Endothelial cell (in vitro differentiated cells): ENCODE results near the gene PRKCA. TPM values are rescaled to one million over a fixed set of nuclear protein-coding genes. Genes with fewer than 3 reads are reported as not detected.

Source experiments
- DNase-seq: peaks from one replicate; pipeline ENCODE4 v3.0.0; 2021; ENCODE audit warnings: low spot score
- H3K27ac Mint-ChIP-seq: one replicate; pipeline ENCODE4 v1.8.0; 2021; ENCODE audit warnings: mixed read lengths, inconsistent platforms; ENCODE audit not compliant: unreplicated experiment
- H3K27me3 Mint-ChIP-seq: one replicate; pipeline ENCODE4 v1.8.0; 2021; ENCODE audit warnings: mild to moderate bottlenecking, moderate library complexity, mixed read lengths, inconsistent platforms; ENCODE audit not compliant: unreplicated experiment
- H3K36me3 Mint-ChIP-seq: one replicate; pipeline ENCODE4 v1.8.0; 2021; ENCODE audit warnings: mild to moderate bottlenecking, low read depth, mixed read lengths, inconsistent platforms; ENCODE audit not compliant: unreplicated experiment
- H3K4me1 Mint-ChIP-seq: one replicate; pipeline ENCODE4 v1.8.0; 2021; ENCODE audit warnings: mild to moderate bottlenecking, mixed read lengths, inconsistent platforms; ENCODE audit not compliant: unreplicated experiment
- H3K4me3 Mint-ChIP-seq: one replicate; pipeline ENCODE4 v1.8.0; 2021; ENCODE audit warnings: mild to moderate bottlenecking, mixed read lengths, inconsistent platforms; ENCODE audit not compliant: unreplicated experiment
- H3K9me3 Mint-ChIP-seq: one replicate; pipeline ENCODE4 v1.8.0; 2021; ENCODE audit warnings: mixed read lengths, inconsistent platforms; ENCODE audit not compliant: unreplicated experiment
- total RNA-seq: library from RNA; stranded (reverse); fragmentation: NEBNext Ultra II Directional; extraction: Animal tissue kit (Norgen Biotek cat#: 25700); gene quantifications from one replicate; pipeline ENCODE4 v1.2.1, GENCODE V29; 2021; ENCODE audit not compliant: unreplicated experiment
- TF ChIP-seq, protein P1 (sequence below): fragments of 200-600 bp; sonication (generic); IDR thresholded peaks from one replicate; pipeline ENCODE4 v1.5.0; 2021; ENCODE audit warnings: antibody characterized with exemption; ENCODE audit not compliant: unreplicated experiment

Gene PRKCA
- total RNA-seq, 1 donor from 2014 or later: 2.1 TPM

DNA sequence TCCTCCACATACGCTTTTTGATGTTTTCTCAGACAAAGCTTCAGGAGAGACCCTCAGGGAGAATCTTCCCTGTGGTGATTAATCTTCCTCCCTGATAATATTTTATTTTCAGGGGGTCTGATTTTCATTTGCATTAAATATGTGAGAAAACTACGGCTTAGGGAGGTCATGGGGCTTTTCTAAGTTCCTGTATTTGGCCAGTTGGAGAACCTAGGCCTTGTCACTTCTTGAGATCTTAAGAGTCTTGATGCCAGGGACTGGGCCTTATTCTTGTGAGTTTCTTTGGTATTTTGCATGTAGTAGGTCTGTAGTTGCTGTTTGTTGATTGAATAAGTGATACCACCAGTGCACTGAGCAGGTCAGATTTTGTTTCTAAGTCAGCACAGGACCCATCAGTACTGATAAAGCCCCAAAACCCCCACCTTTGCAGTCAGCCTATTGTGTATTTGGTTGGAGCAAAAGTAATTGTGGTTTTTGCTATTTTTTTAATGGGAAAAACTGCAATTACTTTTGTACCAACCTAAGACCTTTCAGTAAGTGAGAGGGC, 130.1 kb downstream of the PRKCA start:
- H3K36me3 Mint-ChIP-seq: no peaks in the 10 kb centered on the region
- no peak for DNase-seq
- no peak overlapping the region for H3K4me3 Mint-ChIP-seq
- H3K4me1 Mint-ChIP-seq: peaks cover 2% of the 10 kb centered on the region
- H3K27ac Mint-ChIP-seq: no peak overlapping the region
- H3K27me3 Mint-ChIP-seq: peaks cover 1% of the 10 kb centered on the region
- TF ChIP-seq, protein P1, sequence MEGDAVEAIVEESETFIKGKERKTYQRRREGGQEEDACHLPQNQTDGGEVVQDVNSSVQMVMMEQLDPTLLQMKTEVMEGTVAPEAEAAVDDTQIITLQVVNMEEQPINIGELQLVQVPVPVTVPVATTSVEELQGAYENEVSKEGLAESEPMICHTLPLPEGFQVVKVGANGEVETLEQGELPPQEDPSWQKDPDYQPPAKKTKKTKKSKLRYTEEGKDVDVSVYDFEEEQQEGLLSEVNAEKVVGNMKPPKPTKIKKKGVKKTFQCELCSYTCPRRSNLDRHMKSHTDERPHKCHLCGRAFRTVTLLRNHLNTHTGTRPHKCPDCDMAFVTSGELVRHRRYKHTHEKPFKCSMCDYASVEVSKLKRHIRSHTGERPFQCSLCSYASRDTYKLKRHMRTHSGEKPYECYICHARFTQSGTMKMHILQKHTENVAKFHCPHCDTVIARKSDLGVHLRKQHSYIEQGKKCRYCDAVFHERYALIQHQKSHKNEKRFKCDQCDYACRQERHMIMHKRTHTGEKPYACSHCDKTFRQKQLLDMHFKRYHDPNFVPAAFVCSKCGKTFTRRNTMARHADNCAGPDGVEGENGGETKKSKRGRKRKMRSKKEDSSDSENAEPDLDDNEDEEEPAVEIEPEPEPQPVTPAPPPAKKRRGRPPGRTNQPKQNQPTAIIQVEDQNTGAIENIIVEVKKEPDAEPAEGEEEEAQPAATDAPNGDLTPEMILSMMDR: no peak
- no peaks in the 10 kb centered on the region for H3K9me3 Mint-ChIP-seq

DNA sequence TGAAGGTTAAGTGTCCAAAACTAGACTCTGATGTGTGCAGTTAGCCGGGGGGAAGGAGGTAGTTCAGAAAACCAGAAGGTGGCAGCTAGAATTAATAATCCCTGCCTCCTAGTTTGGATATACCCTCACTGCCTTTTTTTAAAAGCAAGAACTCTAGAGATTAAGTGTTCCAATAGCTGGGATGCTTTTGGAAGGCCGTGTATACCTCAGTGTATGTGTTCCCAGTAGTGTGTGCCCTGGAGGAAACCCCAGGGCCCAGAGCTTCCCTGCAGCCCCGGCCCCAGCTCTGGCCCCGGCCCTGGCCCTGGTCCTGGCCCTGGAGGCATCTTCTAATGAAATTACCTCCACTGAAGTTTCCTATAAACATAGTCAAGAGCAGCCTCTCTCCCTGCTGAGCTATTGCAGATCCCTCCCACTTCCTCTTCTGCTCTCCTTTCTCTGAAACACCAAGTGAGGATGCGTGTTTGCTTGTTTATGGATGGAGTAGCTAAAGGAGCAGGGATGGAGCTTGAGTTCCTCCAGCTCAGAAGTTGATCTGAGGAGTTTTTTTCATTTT, 130.7 kb downstream of the PRKCA start:
- Mint-ChIP-seq H3K27ac (no peak overlapping the region), H3K4me3 (no peak overlapping the region), H3K36me3 (no peaks in the 10 kb centered on the region), H3K27me3 (peaks cover 1% of the 10 kb centered on the region), H3K9me3 (no peaks in the 10 kb centered on the region), H3K4me1 (peaks cover 2% of the 10 kb centered on the region)
- TF ChIP-seq, protein P1: no peak
- no peak for DNase-seq

DNA sequence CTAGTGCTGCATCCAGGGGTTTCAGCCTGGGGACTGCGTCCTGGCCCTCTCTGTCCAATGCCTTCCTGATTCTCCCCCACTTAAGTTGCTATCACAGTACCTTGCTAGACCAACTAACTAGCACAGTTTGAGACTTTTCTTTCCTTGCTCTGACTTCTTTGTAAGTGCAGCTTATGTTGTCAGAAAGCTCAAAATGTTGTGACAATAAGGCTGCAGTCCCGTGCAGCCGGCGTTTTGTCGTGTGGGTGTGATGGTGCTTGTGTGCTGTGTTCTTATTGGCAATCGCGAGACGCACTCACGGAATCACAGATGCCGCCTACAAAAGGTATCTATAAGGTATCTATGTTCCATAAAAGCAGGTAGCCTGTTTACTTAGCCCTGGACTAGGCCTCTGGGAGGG, 132.8 kb downstream of the PRKCA start:
- Mint-ChIP-seq H3K36me3 (no peaks in the 10 kb centered on the region), H3K27ac (no peak overlapping the region), H3K4me3 (no peak overlapping the region), H3K27me3 (peaks cover 1% of the 10 kb centered on the region), H3K9me3 (no peaks in the 10 kb centered on the region), H3K4me1 (peaks cover 6% of the 10 kb centered on the region)
- TF ChIP-seq, protein P1: no peak
- DNase-seq: no peak

DNA sequence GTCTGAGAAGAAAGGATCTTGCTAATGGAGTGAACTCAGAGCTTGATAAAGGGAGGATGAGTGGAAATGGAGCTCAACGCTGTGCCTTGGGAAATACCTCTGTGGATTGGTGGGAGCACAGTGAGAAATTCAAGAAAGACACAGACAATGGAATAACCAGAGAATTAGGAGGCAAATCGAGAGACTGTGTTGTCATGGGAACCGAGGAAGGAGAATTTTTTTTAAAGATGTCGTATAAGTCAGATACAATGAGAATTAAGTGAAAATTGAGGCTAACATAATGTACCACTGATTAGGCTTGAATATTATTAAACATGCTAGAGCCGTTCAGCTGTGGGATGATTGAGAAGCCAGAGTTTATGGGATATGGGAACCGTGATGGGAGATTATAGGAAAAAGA, 134.2 kb downstream of the PRKCA start:
- Mint-ChIP-seq H3K4me3 (no peak overlapping the region), H3K9me3 (no peaks in the 10 kb centered on the region), H3K4me1 (peaks cover 8% of the 10 kb centered on the region), H3K27ac (no peak overlapping the region), H3K36me3 (no peaks in the 10 kb centered on the region), H3K27me3 (peaks cover 1% of the 10 kb centered on the region)
- TF ChIP-seq, protein P1: no peak
- no peak for DNase-seq

DNA sequence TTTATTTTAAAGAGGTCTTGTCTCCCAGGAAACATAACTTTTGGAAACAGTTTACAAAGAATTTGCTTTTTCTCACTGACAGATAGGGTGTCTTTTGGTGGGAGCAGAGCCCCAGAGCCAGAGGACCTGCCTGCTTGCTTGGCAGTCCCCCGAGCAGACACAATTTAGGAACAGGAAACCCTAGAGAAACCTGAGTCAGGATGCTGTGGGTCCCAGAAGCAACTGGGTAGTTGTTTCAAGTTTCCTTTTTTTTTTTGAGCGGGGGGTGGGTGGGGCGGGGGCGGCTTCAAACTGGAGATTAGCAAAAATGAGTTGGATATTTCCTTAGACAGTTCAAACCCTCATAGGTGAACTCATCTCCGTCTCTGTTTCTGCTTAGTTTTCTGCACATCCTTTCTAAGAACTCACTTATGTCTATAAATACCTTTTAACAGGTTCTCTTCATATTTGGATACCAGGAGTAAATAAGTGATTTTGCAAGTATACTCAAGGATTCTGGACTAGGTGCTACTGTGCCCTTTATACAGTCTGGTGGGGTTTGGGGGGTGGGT, 135.1 kb downstream of the PRKCA start:
- H3K4me3 Mint-ChIP-seq: no peak overlapping the region
- no peaks in the 10 kb centered on the region for H3K36me3 Mint-ChIP-seq
- TF ChIP-seq, protein P1: no peak
- no peaks in the 10 kb centered on the region for H3K9me3 Mint-ChIP-seq
- no peak overlapping the region for H3K27ac Mint-ChIP-seq
- H3K4me1 Mint-ChIP-seq: peaks cover 8% of the 10 kb centered on the region
- peaks cover under 1% of the 10 kb centered on the region for H3K27me3 Mint-ChIP-seq
- DNase-seq: no peak
